Spleen (tissue), 7 donors: Measurements from ENCODE around the gene GRB10.

ENCODE experiments used
- POLR2A ChIP-seq, 3 donors: fragments of 450-650 bp; IDR thresholded peaks; one replicate each; pipeline ENCODE4 v1.5.1; 2017; ENCODE audit warnings: antibody characterized with exemption in 3 of 3, mild to moderate bottlenecking in 1 of 3
- POLR2AphosphoS5 ChIP-seq, 3 donors: sonication (generic); formaldehyde crosslinking; IDR thresholded peaks; one replicate each; pipeline ENCODE4 v1.5.1; 2017; ENCODE audit warnings: antibody characterized with exemption in 3 of 3
- TF ChIP-seq, protein P1 (sequence below), 11 experiments: fragments of 200-600 bp in 7 of 11; fragments of 450-650 bp in 4 of 11; sonication (generic) in 4 of 11; IDR thresholded peaks in 8 of 11; conservative IDR thresholded peaks in 3 of 11; 1 replicate in 7 of 11; 2 replicates in 4 of 11; pipeline versions ENCODE4 v1.4.0 to v1.8.0; 2016 to 2021; ENCODE audit warnings: antibody characterized with exemption in 11 of 11, inconsistent platforms in 4 of 11, mild to moderate bottlenecking in 1 of 11
- donor health status: DM: no; HTN: no; CAD: no; lungs with moderate emphysema.
- donor health status: DM: no; HTN: no; CAD: no.
- donor health status: DM: no; HTN: no; CAD: no.

- TF ChIP-seq, protein P1, sequence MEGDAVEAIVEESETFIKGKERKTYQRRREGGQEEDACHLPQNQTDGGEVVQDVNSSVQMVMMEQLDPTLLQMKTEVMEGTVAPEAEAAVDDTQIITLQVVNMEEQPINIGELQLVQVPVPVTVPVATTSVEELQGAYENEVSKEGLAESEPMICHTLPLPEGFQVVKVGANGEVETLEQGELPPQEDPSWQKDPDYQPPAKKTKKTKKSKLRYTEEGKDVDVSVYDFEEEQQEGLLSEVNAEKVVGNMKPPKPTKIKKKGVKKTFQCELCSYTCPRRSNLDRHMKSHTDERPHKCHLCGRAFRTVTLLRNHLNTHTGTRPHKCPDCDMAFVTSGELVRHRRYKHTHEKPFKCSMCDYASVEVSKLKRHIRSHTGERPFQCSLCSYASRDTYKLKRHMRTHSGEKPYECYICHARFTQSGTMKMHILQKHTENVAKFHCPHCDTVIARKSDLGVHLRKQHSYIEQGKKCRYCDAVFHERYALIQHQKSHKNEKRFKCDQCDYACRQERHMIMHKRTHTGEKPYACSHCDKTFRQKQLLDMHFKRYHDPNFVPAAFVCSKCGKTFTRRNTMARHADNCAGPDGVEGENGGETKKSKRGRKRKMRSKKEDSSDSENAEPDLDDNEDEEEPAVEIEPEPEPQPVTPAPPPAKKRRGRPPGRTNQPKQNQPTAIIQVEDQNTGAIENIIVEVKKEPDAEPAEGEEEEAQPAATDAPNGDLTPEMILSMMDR (IDR thresholded peaks at IDR 0.05 in 8 of 11, conservative IDR thresholded peaks at IDR 0.05 in 3 of 11), result no peak
- TF ChIP-seq POLR2AphosphoS5 (IDR thresholded peaks at IDR 0.05), result no peak
- TF ChIP-seq POLR2A (IDR thresholded peaks at IDR 0.05), result no peak
These were observed 60.9 kb downstream of the GRB10 start for GRCh38 chr7:50721661-50722259.
